Lower leg skin (tissue), 3 donors: ENCODE measurements around the gene TIGD6.

ENCODE experiments used
- CTCF ChIP-seq, 3 donors: fragments of 450-650 bp; IDR thresholded peaks; one replicate each; pipeline ENCODE4 v1.5.1; 2016; ENCODE audit warnings: antibody characterized with exemption in 3 of 3, mild to moderate bottlenecking in 3 of 3, moderate library complexity in 2 of 3
- POLR2A ChIP-seq, 2 donors: fragments of 450-650 bp; IDR thresholded peaks; one replicate each; pipeline ENCODE4 v1.6.1; 2016 to 2017; ENCODE audit warnings: antibody characterized with exemption in 2 of 2, mild to moderate bottlenecking in 1 of 2, moderate library complexity in 1 of 2

GRCh38 chr5:149960272-149961185 is 39.9 kb downstream of the TIGD6 start, which contains the start of gene SLC26A2:
- no peak for TF ChIP-seq CTCF (IDR thresholded peaks at IDR 0.05)
- TF ChIP-seq POLR2A (IDR thresholded peaks at IDR 0.05) = peak in 1 of 2 donors; percentile 51
